SU-DHL-6 (cell line): ENCODE data around the gene NDUFB3.

Experiments used
- EZH2phosphoT487 ChIP-seq: fragments of 200-600 bp; sonication (generic), shearing (Covaris generic); conservative IDR thresholded peaks from 2 replicates; pipeline ENCODE4 v1.6.1; 2018; ENCODE audit warnings: mild to moderate bottlenecking, antibody characterized with exemption, low read length, moderate library complexity, mixed read lengths
- TF ChIP-seq, protein P1 (sequence below): fragments of 200-600 bp; sonication (generic); IDR thresholded peaks from one replicate; pipeline ENCODE4 v1.5.1; 2017; ENCODE audit warnings: antibody characterized with exemption, mild to moderate bottlenecking, low read length, moderate library complexity; ENCODE audit not compliant: insufficient read depth, poor library complexity, severe bottlenecking

DNA sequence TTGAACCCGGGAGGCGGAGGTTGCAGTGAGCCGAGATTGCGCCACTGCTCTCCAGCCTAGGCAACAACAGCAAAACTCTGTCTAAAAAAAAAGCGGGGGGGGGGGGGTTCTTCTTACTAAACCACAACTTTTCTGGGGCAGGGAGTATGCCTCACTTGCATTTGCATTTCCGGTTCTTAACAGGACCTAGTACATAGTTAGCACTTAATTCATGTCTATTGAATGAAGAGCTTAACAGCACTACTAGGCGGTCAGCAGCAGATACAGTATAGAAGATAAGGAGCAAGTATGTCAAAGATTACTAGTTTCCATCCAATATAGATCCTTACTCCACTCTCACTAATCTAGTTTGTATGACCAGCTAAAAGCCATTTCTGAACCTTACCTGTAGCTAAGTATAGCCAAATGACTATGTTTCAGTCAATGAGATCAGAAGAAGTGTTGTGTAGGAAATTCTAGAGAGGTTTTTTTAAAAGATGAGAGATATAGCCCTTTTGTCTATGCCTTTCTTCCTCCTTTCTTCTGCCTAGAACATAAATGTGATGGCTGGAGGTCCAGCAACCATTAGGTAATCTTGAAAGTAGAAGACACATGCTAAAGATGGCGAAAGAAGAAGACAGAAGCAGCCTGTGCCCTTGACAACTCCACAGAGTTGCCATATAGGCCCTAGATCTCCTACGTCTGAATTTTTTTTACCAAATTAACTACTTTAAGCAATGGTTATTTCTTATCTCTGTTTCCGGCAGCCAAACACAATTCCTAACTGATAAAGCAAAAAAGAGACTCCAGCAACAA, 11.6 kb upstream of the NDUFB3 start:
- TF ChIP-seq, protein P1, sequence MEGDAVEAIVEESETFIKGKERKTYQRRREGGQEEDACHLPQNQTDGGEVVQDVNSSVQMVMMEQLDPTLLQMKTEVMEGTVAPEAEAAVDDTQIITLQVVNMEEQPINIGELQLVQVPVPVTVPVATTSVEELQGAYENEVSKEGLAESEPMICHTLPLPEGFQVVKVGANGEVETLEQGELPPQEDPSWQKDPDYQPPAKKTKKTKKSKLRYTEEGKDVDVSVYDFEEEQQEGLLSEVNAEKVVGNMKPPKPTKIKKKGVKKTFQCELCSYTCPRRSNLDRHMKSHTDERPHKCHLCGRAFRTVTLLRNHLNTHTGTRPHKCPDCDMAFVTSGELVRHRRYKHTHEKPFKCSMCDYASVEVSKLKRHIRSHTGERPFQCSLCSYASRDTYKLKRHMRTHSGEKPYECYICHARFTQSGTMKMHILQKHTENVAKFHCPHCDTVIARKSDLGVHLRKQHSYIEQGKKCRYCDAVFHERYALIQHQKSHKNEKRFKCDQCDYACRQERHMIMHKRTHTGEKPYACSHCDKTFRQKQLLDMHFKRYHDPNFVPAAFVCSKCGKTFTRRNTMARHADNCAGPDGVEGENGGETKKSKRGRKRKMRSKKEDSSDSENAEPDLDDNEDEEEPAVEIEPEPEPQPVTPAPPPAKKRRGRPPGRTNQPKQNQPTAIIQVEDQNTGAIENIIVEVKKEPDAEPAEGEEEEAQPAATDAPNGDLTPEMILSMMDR, result no peak
- TF ChIP-seq EZH2phosphoT487, result no peak
